GM21515 (cell line): ENCODE results near the gene BTNL3.
"Not testable (repeated sequence)": the region's sequence is repeated elsewhere in the genome, so short reads cannot be mapped to it uniquely, and the experiment has no call there.

Experiments used
- ATAC-seq: cut with Tn5 transposase; IDR thresholded peaks from one replicate; pipeline ENCODE4 v1.9.1; 2021; ENCODE audit not compliant: unreplicated experiment

BTNL3 gene

GRCh38 chr5:181017448-181017847, 28.8 kb downstream of the BTNL3 start:
- not testable (repeated sequence) for ATAC-seq

GRCh38 chr5:181020688-181021087, 32.0 kb downstream of the BTNL3 start:
- no peak for ATAC-seq

GRCh38 chr5:181024245-181025064, 35.8 kb downstream of the BTNL3 start:
- ATAC-seq = no peak

GRCh38 chr5:181027452-181028031, 38.9 kb downstream of the BTNL3 start:
- no peak for ATAC-seq

- ATAC-seq = no peak
Measured at GRCh38 chr5:181028032-181028819, 39.6 kb downstream of the BTNL3 start.

- ATAC-seq = no peak
Measured at GRCh38 chr5:181031716-181032115, 43.1 kb downstream of the BTNL3 start.

- no peak for ATAC-seq
Measured at GRCh38 chr5:181035991-181036815, 47.6 kb downstream of the BTNL3 start.

GRCh38 chr5:181036816-181037364, 48.2 kb downstream of the BTNL3 start:
- no peak for ATAC-seq

- ATAC-seq = no peak
Measured at GRCh38 chr5:181037365-181037861, 48.8 kb downstream of the BTNL3 start.

- no peak for ATAC-seq
Measured at GRCh38 chr5:181039471-181039870, 50.8 kb downstream of the BTNL3 start.

GRCh38 chr5:181039931-181040630, 51.4 kb downstream of the BTNL3 start, which contains the start of gene BTNL9:
Gene BTNL9 (plus strand): TSS chr5:181040266. CDS start chr5:181045490, 5,224 bp downstream.
- no peak for ATAC-seq

GRCh38 chr5:181040631-181040945, 51.9 kb downstream of the BTNL3 start:
- no peak for ATAC-seq

- ATAC-seq = no peak
Measured at GRCh38 chr5:181041043-181041442, 52.4 kb downstream of the BTNL3 start.

GRCh38 chr5:181042036-181042713, 53.5 kb downstream of the BTNL3 start:
- no peak for ATAC-seq

- ATAC-seq = no peak
Measured at GRCh38 chr5:181042722-181043121, 54.1 kb downstream of the BTNL3 start.

GRCh38 chr5:181043285-181044092, 54.8 kb downstream of the BTNL3 start:
- ATAC-seq = no peak

GRCh38 chr5:181044093-181044599, 55.5 kb downstream of the BTNL3 start:
- ATAC-seq = no peak

GRCh38 chr5:181044662-181045305, 56.1 kb downstream of the BTNL3 start:
- no peak for ATAC-seq
